ENCODE measurements around the gene FOLH1.
"Not testable (repeated sequence)": the region's sequence is repeated elsewhere in the genome, so short reads cannot be mapped to it uniquely, and the experiment has no call there.

Gene FOLH1

DNA sequence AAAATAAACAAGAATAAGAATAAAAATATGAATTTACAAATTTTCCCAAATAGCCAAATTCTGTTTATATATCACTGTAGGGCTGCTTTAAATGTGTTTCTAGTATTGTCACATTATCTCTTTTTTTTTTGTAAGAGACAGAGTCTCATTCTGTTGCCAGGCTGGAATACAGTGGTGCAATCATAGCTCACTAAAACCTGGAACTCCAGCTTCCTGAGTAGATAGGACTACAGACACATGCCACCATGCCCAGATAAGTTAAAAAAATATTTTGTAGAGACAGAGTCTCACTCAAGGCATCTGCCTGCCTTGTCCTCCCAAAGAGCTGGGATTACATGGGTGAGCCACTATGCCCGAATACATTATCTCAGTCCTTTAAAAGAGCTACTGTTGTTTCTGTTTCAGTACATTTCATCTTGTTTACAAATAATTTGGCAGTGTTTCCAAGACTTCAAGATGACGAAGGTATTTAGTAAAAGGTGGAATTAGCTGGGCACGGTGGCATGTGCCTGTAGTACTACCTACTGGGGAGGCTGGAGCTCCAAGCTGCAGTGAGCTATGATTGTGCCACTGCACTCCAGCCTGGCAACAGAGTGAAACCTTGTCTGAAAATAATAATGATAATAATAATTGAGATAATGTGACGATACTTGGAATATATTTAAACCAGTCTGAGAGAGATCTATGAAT, 6.0 kb downstream of the FOLH1 start:
- Mint-ChIP-seq H3K4me3 (no peak overlapping the region), H3K36me3 (ENCODE audit: low read depth) (no peaks in the 10 kb centered on the region), H3K9me3 (no peaks in the 10 kb centered on the region), H3K27ac (no peak overlapping the region), H3K27me3 (ENCODE audit: low read depth) (peaks cover 4% of the 10 kb centered on the region), H3K4me1 (ENCODE audit: low read depth) (no peaks in the 10 kb centered on the region)

DNA sequence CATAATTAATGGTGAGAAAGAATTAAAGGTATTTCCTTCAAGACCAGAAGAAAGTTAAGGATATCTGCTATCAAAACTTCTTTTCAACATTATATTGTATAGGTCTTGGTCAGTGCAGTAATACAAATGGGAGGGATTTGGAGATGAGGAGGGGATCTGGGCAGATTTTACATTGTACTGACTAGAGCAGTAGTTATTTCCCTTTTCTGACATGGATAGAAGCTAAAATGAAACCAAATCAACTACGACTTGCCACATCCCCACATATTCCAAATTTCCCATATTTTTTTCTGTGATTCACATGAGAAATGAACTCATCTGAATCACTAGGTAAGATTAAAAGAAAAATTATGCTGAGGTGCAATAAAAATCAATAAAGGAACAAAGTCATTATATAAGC, 11.6 kb downstream of the FOLH1 start:
- not testable (repeated sequence) for H3K4me3 Mint-ChIP-seq; H3K9me3 Mint-ChIP-seq; H3K27me3 Mint-ChIP-seq (ENCODE audit: low read depth); H3K4me1 Mint-ChIP-seq (ENCODE audit: low read depth); H3K27ac Mint-ChIP-seq; H3K36me3 Mint-ChIP-seq (ENCODE audit: low read depth)

DNA sequence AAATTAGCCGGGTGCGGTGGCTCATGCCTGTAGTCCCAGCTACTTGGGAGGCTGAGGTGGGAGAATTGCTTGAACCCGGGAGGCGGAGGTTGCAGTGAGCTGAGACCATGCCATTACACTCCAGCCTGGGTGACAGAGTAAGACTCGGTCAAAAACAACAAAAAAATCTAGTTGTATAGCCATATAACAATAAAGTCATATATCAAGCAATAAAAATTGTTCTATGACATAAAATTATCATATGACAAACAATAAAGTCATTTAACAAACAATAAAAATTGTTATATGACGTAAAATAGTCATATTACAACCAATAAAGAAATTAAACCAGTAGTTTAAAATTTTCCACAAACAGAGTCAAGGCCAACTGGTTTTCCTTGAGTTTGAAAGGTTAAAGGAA, 12.4 kb downstream of the FOLH1 start:
- H3K27me3 Mint-ChIP-seq (ENCODE audit: low read depth); H3K36me3 Mint-ChIP-seq (ENCODE audit: low read depth); H3K4me3 Mint-ChIP-seq; H3K9me3 Mint-ChIP-seq; H3K4me1 Mint-ChIP-seq (ENCODE audit: low read depth); H3K27ac Mint-ChIP-seq: not testable (repeated sequence)

DNA sequence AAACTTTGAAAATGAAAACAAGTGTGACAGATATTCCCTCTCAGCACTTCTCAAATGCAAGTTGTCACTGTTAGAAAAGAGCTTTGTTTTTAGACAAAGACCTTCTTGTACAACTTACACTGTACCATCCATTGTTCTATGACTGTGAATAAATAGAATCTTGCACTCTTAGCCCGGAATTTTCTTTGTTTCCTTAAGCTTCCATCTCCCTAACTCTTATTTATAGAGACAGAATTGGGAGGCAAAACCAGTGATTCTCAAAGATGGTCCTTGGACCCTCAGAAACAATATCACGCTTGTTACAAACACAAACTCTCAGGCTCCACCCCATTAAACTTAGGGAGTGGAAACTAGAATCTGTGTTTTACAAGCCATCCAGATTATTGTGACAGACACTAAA, 18.1 kb downstream of the FOLH1 start:
- not testable (repeated sequence) for H3K9me3 Mint-ChIP-seq; H3K4me3 Mint-ChIP-seq; H3K27ac Mint-ChIP-seq; H3K36me3 Mint-ChIP-seq (ENCODE audit: low read depth); H3K4me1 Mint-ChIP-seq (ENCODE audit: low read depth); H3K27me3 Mint-ChIP-seq (ENCODE audit: low read depth)

DNA sequence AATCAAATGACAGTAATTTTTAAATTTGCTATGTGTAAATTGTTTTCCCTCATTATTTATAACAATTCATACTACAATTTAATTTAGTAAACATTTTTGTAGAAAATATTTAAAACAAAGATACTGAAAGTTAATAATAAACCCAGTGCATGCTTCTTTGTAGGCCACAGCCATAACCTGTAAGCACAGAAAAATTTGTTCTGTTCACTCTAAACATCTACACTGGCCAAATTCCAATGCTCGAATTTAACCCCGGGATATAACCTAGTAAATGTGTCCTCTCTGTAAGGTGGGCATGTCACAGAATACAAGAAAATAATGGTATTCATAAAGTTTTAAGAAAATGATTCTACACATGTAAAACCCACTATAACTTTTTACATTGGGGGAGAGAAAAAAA, 22.2 kb downstream of the FOLH1 start:
- H3K4me3 Mint-ChIP-seq; H3K9me3 Mint-ChIP-seq; H3K27ac Mint-ChIP-seq; H3K27me3 Mint-ChIP-seq (ENCODE audit: low read depth); H3K36me3 Mint-ChIP-seq (ENCODE audit: low read depth); H3K4me1 Mint-ChIP-seq (ENCODE audit: low read depth): not testable (repeated sequence)

DNA sequence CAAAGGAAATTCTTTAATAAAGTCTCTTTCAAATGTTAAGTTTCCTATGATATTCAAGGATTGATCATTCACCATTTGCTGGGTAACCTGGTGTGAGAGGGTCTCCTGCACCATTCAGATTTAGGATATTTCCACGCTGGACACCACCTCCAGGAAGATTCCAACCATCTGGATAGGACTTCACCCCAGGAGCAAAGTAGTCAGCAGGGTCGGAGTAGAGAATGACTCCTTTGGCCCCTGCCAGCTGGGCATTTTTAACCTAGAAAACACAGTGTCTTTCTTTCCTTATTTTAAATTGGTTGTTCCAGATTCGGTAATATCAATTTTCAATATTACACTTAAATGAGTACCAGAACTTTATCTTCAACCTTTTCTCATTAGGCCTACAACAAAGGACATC, 22.8 kb downstream of the FOLH1 start:
- H3K27ac Mint-ChIP-seq; H3K27me3 Mint-ChIP-seq (ENCODE audit: low read depth); H3K4me1 Mint-ChIP-seq (ENCODE audit: low read depth); H3K4me3 Mint-ChIP-seq; H3K36me3 Mint-ChIP-seq (ENCODE audit: low read depth); H3K9me3 Mint-ChIP-seq: not testable (repeated sequence)

DNA sequence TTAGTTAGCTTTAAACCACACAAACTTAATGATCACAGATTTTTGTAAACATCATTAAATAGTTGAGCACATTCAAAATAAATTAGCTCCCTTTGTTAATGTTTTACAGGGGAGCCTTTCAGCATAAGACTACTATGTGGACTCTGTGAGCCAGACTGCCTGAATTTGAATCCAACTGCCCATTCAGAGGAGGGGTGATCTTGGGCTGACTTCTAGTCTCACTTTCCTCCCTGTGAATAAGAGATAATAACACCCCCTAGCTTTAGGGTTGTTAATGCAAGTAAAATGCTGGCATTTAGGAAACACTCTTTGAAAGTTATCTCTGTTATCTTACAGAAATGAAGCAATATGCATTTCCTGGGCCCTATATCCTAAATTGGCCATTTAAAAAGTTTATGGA, 23.6 kb downstream of the FOLH1 start:
- H3K27me3 Mint-ChIP-seq (ENCODE audit: low read depth), result not testable (repeated sequence)

DNA sequence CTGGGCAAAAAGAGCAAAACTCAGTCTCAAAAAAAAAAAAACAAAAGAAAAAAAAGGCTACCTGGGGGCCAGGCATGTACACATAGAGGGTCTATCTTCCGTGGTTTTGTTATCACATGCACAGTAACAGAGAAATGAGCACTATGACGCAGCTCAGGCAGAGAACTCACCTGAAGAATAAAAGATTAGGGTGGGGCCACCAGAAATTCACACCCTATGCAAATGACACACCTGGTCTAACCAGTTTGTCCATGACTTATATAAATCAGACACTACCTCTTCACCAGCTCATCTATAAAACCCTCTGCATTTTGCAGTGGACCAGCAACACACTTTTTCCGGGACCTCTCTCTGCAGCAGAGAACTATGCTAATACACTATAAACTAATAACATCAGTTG, 30.5 kb downstream of the FOLH1 start:
- not testable (repeated sequence) for H3K36me3 Mint-ChIP-seq (ENCODE audit: low read depth); H3K9me3 Mint-ChIP-seq; H3K27me3 Mint-ChIP-seq (ENCODE audit: low read depth); H3K4me3 Mint-ChIP-seq; H3K4me1 Mint-ChIP-seq (ENCODE audit: low read depth); H3K27ac Mint-ChIP-seq

More for the DNA sequence above, 23.6 kb downstream of the FOLH1 start:
- not testable (repeated sequence) for H3K9me3 Mint-ChIP-seq; H3K36me3 Mint-ChIP-seq (ENCODE audit: low read depth); H3K27ac Mint-ChIP-seq; H3K4me3 Mint-ChIP-seq; H3K4me1 Mint-ChIP-seq (ENCODE audit: low read depth)

DNA sequence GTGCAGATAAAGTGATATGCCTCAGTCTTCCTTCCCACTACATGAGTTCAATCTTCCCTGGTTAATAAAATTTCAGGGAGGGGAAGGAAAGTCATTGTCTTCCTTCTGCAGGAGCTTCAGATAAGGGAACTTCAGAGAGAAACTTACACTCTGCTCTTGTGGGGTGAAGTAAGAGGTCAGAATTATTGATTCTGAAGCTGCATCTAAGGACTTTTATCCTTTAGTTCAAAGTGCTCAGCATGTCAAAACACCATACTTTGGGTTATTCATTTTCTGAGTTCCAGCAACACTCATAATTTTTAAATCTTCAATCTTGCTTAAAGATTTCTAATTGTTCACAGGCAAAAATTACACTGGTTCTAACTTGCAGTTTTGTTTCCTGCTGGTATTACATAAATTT, 33.0 kb downstream of the FOLH1 start:
- not testable (repeated sequence) for H3K4me3 Mint-ChIP-seq; H3K9me3 Mint-ChIP-seq; H3K27me3 Mint-ChIP-seq (ENCODE audit: low read depth); H3K27ac Mint-ChIP-seq; H3K36me3 Mint-ChIP-seq (ENCODE audit: low read depth); H3K4me1 Mint-ChIP-seq (ENCODE audit: low read depth)

DNA sequence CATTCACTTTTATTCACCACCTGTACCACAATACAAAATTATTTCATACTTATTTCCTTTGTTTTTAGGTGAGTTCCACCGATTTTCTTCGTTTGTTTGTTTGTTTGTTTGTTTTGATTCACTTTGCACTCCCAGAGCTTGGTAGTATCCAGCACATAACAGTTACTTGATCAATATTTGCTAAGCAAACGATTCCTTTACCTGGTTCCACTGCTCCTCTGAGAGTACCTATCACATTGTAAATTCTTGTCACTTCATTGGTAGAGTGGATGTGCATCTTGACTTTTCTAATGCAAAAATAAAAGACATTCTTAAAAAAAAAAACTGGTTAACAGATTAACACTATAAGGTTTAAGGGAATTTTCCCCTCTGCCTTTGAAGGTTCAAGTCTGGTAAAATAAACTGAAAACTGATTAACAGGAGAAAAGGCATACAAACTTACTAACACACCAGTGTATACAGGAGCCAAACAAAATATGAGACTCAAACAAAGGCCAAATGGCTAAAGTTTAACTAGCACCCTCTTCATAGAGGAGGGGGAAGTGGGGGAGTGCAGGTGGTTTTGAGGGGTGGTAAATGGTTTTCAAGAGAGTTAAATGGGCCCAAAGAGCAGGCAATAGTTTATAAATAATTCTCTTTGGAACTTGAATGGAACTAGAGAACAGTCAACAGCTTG, 33.6 kb downstream of the FOLH1 start:
- H3K9me3 Mint-ChIP-seq; H3K27ac Mint-ChIP-seq; H3K4me1 Mint-ChIP-seq (ENCODE audit: low read depth); H3K36me3 Mint-ChIP-seq (ENCODE audit: low read depth); H3K27me3 Mint-ChIP-seq (ENCODE audit: low read depth); H3K4me3 Mint-ChIP-seq: not testable (repeated sequence)

DNA sequence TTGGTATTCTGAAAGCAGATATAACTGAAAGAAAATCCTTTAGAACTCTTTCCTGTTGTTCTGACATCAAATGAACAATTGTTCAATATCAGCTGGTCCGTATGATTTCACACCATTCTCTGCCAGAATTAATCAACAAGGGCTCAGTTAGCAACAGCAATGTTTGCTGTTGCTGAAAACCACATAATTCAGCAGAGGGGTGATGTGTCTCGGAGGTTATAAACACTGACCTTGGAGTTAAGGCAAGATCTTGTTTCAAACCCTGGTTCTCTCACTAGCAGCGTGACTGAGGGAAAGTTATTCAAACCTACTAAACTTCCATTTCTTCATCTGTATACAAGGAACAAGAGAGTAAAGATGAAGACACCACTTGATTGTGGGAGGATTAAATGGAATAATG, 36.8 kb downstream of the FOLH1 start:
- not testable (repeated sequence) for H3K27ac Mint-ChIP-seq

DNA sequence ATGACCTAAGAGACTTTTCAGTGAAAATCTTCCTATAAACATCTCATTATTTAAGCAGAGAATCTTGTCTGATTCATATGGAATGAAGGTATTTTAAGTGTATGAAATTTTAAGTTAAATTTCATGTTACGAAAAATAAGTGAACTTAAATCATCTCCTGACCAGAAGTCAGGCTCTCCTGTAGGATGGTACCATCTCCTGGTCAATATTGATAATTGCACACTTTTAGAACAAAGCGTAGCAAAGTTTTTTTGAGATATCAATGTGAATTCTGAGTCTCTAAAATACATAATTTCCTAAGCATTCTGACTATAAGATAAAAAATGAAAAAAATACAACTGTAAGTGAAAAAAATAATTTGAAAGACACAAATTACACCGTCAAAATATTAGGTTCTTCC, 38.8 kb downstream of the FOLH1 start:
- H3K27ac Mint-ChIP-seq; H3K4me1 Mint-ChIP-seq (ENCODE audit: low read depth); H3K9me3 Mint-ChIP-seq; H3K36me3 Mint-ChIP-seq (ENCODE audit: low read depth); H3K4me3 Mint-ChIP-seq; H3K27me3 Mint-ChIP-seq (ENCODE audit: low read depth): not testable (repeated sequence)

More for the DNA sequence above, 36.8 kb downstream of the FOLH1 start:
- H3K36me3 Mint-ChIP-seq (ENCODE audit: low read depth); H3K9me3 Mint-ChIP-seq; H3K4me1 Mint-ChIP-seq (ENCODE audit: low read depth); H3K4me3 Mint-ChIP-seq; H3K27me3 Mint-ChIP-seq (ENCODE audit: low read depth): not testable (repeated sequence)

DNA sequence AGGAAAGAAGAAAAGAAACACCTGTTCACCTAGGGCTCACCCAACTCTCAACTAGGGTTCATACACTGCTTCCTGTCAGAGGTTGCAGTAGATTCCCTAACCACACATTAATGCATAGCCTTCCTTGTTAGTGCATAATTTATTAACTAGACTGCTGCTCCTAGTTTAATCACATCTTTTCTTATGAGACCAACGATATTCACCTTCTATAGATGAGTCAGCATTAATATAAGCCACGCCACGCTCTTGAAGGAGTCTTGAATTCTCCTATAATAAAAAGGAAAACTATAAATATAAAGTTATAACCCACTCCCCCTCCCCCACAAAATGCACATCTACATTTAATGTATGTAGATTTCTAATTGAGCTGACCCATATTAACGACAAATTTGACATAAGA, 39.4 kb downstream of the FOLH1 start:
- H3K4me3 Mint-ChIP-seq; H3K9me3 Mint-ChIP-seq; H3K4me1 Mint-ChIP-seq (ENCODE audit: low read depth); H3K36me3 Mint-ChIP-seq (ENCODE audit: low read depth); H3K27me3 Mint-ChIP-seq (ENCODE audit: low read depth); H3K27ac Mint-ChIP-seq: not testable (repeated sequence)

DNA sequence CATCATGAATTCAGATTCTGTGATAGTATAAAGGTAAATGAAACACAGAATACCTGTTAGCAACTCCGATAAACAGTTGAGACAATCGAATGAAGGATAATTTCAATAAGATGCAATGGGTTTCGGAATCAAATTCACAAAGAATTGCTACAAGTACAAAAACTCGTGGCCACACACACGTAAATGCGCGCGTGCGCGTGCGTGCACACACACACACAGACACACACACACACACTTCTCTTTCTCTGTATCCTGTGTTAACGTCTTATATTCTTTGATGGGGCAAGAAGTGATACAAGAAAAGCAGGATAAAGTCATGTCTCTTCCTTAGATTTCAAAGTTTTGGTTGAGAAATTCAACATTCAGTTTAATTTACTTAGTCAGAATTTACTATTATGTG, 57.2 kb downstream of the FOLH1 start:
- no peaks in the 10 kb centered on the region for H3K4me1 Mint-ChIP-seq (ENCODE audit: low read depth)
- H3K27me3 Mint-ChIP-seq (ENCODE audit: low read depth), result no peaks in the 10 kb centered on the region
- no peaks in the 10 kb centered on the region for H3K9me3 Mint-ChIP-seq
- no peak overlapping the region for H3K27ac Mint-ChIP-seq
- H3K36me3 Mint-ChIP-seq (ENCODE audit: low read depth), result no peaks in the 10 kb centered on the region
- H3K4me3 Mint-ChIP-seq, result no peak overlapping the region

DNA sequence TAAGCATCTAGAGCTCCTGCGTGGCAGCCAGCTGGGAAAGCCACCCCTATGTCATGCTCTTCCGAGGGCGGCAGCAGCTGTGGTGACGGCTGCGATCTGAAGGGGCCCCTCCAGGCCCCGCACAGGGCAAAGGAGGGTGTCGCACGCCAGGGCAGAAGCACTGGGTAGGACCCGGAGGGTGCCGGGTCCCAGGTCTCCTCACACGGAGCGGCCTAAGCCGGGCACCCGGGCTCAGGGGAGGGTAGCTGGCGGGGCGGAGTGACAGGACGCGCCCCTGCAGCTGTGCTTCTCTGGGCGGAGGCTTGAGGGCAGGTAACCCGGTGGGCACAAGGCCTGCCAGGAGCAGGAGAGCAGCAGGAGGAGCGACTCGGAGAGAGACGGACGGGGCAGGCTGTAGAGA, 106.0 kb downstream of the FOLH1 start:
- peaks cover 12% of the 10 kb centered on the region for H3K9me3 Mint-ChIP-seq
- H3K4me3 Mint-ChIP-seq; H3K4me1 Mint-ChIP-seq (ENCODE audit: low read depth); H3K27me3 Mint-ChIP-seq (ENCODE audit: low read depth); H3K36me3 Mint-ChIP-seq (ENCODE audit: low read depth); H3K27ac Mint-ChIP-seq: not testable (repeated sequence)
